ENCODE data around the gene TMEM79. TPM values are rescaled to one million over a fixed set of nuclear protein-coding genes. Genes with fewer than 3 reads are reported as not detected.

Gene TMEM79
- total RNA-seq, 1 experiment from 2014 or later: 8.1 TPM

DNA sequence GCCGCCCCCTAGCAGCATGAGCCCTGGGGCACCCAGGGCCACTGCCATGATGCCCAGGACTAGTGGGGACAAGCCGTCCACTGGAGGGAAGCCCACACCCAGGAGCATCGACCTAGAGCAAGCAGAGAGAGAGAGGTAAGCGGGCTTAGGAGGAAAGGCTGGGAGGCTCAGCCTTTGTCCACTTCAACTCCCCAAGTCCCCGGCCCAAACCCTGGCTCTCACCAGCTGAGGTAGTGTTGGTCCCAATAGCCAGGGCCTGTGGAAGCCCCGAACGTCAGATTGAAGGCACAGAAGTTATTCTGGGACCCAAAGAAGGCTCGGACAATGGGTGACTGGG, 8.9 kb downstream of the TMEM79 start:
- H3K27me3 Mint-ChIP-seq (ENCODE audit: insufficient read depth, unreplicated experiment): no peaks in the 10 kb centered on the region
- no peak overlapping the region for H3K4me3 Mint-ChIP-seq (ENCODE audit: unreplicated experiment)
- H3K36me3 Mint-ChIP-seq (ENCODE audit: insufficient read depth, unreplicated experiment): peaks cover 30% of the 10 kb centered on the region
- no peak for TF ChIP-seq CTCF (IDR thresholded peaks at IDR 0.05; ENCODE audit: unreplicated experiment)
- H3K4me1 Mint-ChIP-seq (ENCODE audit: insufficient read depth, unreplicated experiment): peaks cover 19% of the 10 kb centered on the region
- H3K9me3 Mint-ChIP-seq (ENCODE audit: unreplicated experiment): no peaks in the 10 kb centered on the region
- peak overlapping the region; percentile 46 for H3K27ac Mint-ChIP-seq (ENCODE audit: low read depth, unreplicated experiment)
- CTCF ChIA-PET: no interaction called here
- BruUV-seq (replicated peaks): no TSS peak
- DNase-seq (ENCODE audit: unreplicated experiment): no peak
- intact Hi-C loops (cut with micrococcal nuclease): no loop called here
- POLR2A ChIA-PET: interaction anchor here (1.4 to 13.5 kb wide), 2 partner anchors 9 to 10 kb away, joined by 4 to 210 read pairs; partner anchors contain the start of genes SMG5 and TMEM79

DNA sequence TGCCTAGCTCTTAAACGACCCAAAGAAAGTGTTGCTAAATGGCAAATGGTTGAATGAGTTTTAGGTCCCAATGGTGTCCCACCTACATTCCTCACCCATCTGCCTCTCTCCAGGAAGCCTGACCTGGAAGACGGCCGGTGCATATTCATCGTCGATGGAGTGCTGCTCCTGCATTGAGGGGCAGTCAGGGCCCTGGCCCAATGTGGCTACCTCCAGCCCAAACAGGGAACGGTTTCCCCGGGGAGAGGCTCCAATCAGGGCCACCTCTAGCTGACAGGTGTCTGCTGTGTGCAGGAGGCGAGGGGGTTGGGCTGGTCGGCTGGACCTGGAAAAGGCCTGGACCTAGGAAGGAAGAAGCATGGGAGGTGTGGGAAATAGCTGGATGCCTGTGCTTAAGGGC, 9.8 kb downstream of the TMEM79 start:
- DNase-seq (ENCODE audit: unreplicated experiment): no peak
- intact Hi-C loops (cut with micrococcal nuclease): no loop called here
- BruUV-seq (replicated peaks): TSS peak; percentile 26
- CTCF ChIA-PET: interaction anchor here (0.6 to 1.2 kb wide), 3 partner anchors 11 to 163 kb away, joined by 3 read pairs; partner anchors contain the start of gene SMG5
- POLR2A ChIA-PET: interaction anchor here (0.6 to 13.5 kb wide), 4 partner anchors 9 to 169 kb away, joined by 3 to 210 read pairs (median 4); partner anchors contain the start of genes SMG5 and TMEM79
- H3K27ac Mint-ChIP-seq (ENCODE audit: low read depth, unreplicated experiment): no peak overlapping the region
- H3K9me3 Mint-ChIP-seq (ENCODE audit: unreplicated experiment): no peaks in the 10 kb centered on the region
- H3K36me3 Mint-ChIP-seq (ENCODE audit: insufficient read depth, unreplicated experiment): peaks cover 22% of the 10 kb centered on the region
- peak overlapping the region; percentile 93 for H3K4me3 Mint-ChIP-seq (ENCODE audit: unreplicated experiment)
- no peaks in the 10 kb centered on the region for H3K27me3 Mint-ChIP-seq (ENCODE audit: insufficient read depth, unreplicated experiment)
- no peak for TF ChIP-seq CTCF (IDR thresholded peaks at IDR 0.05; ENCODE audit: unreplicated experiment)
- peaks cover 19% of the 10 kb centered on the region for H3K4me1 Mint-ChIP-seq (ENCODE audit: insufficient read depth, unreplicated experiment)

DNA sequence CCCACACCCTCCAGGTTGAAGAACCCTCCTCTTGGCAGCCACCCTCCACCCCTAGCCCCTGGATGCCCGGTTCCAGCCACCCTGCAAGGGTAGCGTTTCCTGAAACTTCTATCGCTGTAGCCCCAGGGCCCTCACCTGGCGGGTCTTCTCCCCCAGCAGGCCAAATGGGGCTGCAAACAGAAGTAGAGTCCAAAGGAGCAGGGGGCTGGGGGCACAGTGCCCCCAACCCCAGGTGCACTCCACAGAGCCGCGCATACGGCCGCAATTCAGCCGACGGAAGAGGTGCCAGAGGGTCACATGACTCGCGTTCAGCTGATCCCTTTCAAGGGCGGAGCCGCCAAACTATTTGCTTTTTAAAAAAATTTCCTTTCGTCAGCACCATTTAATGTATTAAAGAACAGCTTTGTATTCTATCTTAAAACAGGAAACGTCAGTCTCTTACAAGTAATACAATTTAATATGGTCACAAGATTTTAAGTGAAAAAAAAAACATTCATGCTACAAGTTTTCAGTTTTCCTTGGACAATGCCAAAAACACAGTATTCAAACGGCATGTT, 11.3 kb downstream of the TMEM79 start, which contains the start of gene GLMP:
GLMP (minus strand) TSS at position 289 of the 557 bp plus-strand sequence; CDS start at position 255, 34 bp downstream.
- CTCF ChIA-PET: interaction anchor here (0.6 to 0.9 kb wide), 3 partner anchors 12 to 32 kb away, joined by 3 to 4 read pairs (median 3); partner anchors contain the start of gene SMG5
- TF ChIP-seq CTCF (IDR thresholded peaks at IDR 0.05; ENCODE audit: unreplicated experiment): no peak
- peak within 1 kb of the TSS; percentile 93 for H3K4me3 Mint-ChIP-seq (ENCODE audit: unreplicated experiment)
- peaks cover 19% of the 10 kb centered on the region for H3K4me1 Mint-ChIP-seq (ENCODE audit: insufficient read depth, unreplicated experiment)
- no peaks in the 10 kb centered on the region for H3K27me3 Mint-ChIP-seq (ENCODE audit: insufficient read depth, unreplicated experiment)
- intact Hi-C loops (cut with micrococcal nuclease): no loop called here
- POLR2A ChIA-PET: interaction anchor here (0.6 to 13.5 kb wide), 7 partner anchors 11 to 149 kb away, joined by 3 to 210 read pairs (median 3); partner anchors contain the start of genes CCT3, PMF1, SLC25A44 and SMG5
- H3K27ac Mint-ChIP-seq (ENCODE audit: low read depth, unreplicated experiment): peak within 1 kb of the TSS; percentile 96
- DNase-seq (ENCODE audit: unreplicated experiment): peak; percentile 53
- no peaks in the 10 kb centered on the region for H3K9me3 Mint-ChIP-seq (ENCODE audit: unreplicated experiment)
- BruUV-seq (replicated peaks): no TSS peak
- peaks cover 15% of the 10 kb centered on the region for H3K36me3 Mint-ChIP-seq (ENCODE audit: insufficient read depth, unreplicated experiment)

- intact Hi-C loops (cut with micrococcal nuclease): no loop called here
These were observed 14.8 kb downstream of the TMEM79 start, which contains the start of gene VHLL for GRCh38 chr1:156298852-156299357. TSS of gene VHLL (minus strand) at chr1:156299307. CDS start at chr1:156299189, 118 bp downstream.

More at GRCh38 chr1:156298852-156299357, 14.8 kb downstream of the TMEM79 start, which contains the start of gene VHLL:
- TF ChIP-seq CTCF (IDR thresholded peaks at IDR 0.05; ENCODE audit: unreplicated experiment): no peak
- H3K27ac Mint-ChIP-seq (ENCODE audit: low read depth, unreplicated experiment): no peak within 1 kb of the TSS
- CTCF ChIA-PET: interaction anchor here (0.6 to 3.7 kb wide), 4 partner anchors 15 to 169 kb away, joined by 3 to 16 read pairs (median 4); partner anchors contain the start of gene TMEM79
- DNase-seq (ENCODE audit: unreplicated experiment): no peak
- no TSS peak for BruUV-seq (replicated peaks)
- peaks cover 35% of the 10 kb centered on the region for H3K36me3 Mint-ChIP-seq (ENCODE audit: insufficient read depth, unreplicated experiment)
- H3K4me1 Mint-ChIP-seq (ENCODE audit: insufficient read depth, unreplicated experiment): peaks cover 23% of the 10 kb centered on the region
- H3K27me3 Mint-ChIP-seq (ENCODE audit: insufficient read depth, unreplicated experiment): no peaks in the 10 kb centered on the region
- POLR2A ChIA-PET: interaction anchor here (13.5 kb wide), 1 partner anchor 15 kb away, joined by 210 read pairs; the partner anchor contains the start of genes SMG5 and TMEM79
- no peaks in the 10 kb centered on the region for H3K9me3 Mint-ChIP-seq (ENCODE audit: unreplicated experiment)
- no peak within 1 kb of the TSS for H3K4me3 Mint-ChIP-seq (ENCODE audit: unreplicated experiment)

Data from MCF 10A (cell line).